Ovary (tissue), 3 donors: ENCODE results near the gene HBP1.

Source experiments
- POLR2A ChIP-seq: fragments of 450-650 bp; IDR thresholded peaks from one replicate; pipeline ENCODE4 v1.6.1; 2017; ENCODE audit warnings: antibody characterized with exemption, mild to moderate bottlenecking, moderate library complexity
- TF ChIP-seq, protein P1 (sequence below), 3 donors: fragments of 450-650 bp in 2 of 3; fragments of 200-600 bp in 1 of 3; IDR thresholded peaks; one replicate each; pipeline versions ENCODE4 v1.5.1 to v1.8.0; 2016 to 2022; ENCODE audit warnings: antibody characterized with exemption in 3 of 3, mild to moderate bottlenecking in 1 of 3
- donor health status: DM: no; HTN: no; CAD: no.

DNA sequence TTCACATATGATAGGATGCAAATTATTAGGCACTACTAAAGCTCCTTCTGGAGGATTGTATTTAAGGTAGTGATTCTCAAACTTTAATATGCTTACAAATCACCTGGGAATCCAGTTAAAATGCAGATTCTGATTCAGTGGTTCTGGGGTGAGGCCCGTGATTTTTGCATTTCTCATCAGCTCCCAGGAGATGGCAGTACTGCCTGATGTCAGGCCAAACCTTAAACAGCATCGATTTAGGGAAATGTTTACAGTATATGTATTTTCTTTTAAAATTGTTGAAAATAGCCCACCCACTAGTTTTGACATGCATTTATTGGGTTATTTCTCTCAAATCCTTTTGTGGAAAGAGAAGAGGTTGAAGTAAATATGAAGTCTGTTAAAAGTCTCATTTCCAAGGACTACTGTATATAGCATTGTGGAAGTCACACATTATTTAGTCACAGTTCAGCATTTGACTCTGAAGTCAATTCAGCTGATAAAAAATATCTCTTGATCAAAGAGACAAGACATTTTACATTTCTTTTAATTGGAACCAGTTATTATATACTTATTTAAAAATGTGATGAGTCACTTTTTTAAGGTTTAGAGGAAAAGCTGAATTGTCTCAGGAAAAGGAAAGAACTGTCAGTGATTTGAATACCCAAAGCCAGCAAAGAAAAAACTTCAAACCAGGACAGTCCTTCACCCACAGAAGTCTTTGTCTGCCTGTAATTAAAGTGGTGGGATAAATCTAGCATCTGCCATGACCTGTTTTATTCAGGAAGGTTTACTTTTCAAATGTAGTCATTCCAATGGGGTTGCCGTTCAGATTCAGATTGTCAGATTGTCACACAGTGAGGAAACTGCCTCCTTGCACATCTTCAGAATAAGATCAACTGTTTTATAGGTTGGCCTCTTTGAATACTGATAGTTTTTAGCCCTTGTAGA, 21.1 kb upstream of the HBP1 start:
- TF ChIP-seq, protein P1, sequence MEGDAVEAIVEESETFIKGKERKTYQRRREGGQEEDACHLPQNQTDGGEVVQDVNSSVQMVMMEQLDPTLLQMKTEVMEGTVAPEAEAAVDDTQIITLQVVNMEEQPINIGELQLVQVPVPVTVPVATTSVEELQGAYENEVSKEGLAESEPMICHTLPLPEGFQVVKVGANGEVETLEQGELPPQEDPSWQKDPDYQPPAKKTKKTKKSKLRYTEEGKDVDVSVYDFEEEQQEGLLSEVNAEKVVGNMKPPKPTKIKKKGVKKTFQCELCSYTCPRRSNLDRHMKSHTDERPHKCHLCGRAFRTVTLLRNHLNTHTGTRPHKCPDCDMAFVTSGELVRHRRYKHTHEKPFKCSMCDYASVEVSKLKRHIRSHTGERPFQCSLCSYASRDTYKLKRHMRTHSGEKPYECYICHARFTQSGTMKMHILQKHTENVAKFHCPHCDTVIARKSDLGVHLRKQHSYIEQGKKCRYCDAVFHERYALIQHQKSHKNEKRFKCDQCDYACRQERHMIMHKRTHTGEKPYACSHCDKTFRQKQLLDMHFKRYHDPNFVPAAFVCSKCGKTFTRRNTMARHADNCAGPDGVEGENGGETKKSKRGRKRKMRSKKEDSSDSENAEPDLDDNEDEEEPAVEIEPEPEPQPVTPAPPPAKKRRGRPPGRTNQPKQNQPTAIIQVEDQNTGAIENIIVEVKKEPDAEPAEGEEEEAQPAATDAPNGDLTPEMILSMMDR (IDR thresholded peaks at IDR 0.05) = peak in 2 of 3 donors; percentile 49 to 52
- no peak for TF ChIP-seq POLR2A
